GM19395 (cell line): ENCODE measurements around the gene CAPN8.

Source experiments
- ATAC-seq: cut with Tn5 transposase; IDR thresholded peaks from one replicate; pipeline ENCODE4 v1.9.1; 2021; ENCODE audit warnings: mild to moderate bottlenecking, moderate library complexity; ENCODE audit not compliant: unreplicated experiment

Gene CAPN8

DNA sequence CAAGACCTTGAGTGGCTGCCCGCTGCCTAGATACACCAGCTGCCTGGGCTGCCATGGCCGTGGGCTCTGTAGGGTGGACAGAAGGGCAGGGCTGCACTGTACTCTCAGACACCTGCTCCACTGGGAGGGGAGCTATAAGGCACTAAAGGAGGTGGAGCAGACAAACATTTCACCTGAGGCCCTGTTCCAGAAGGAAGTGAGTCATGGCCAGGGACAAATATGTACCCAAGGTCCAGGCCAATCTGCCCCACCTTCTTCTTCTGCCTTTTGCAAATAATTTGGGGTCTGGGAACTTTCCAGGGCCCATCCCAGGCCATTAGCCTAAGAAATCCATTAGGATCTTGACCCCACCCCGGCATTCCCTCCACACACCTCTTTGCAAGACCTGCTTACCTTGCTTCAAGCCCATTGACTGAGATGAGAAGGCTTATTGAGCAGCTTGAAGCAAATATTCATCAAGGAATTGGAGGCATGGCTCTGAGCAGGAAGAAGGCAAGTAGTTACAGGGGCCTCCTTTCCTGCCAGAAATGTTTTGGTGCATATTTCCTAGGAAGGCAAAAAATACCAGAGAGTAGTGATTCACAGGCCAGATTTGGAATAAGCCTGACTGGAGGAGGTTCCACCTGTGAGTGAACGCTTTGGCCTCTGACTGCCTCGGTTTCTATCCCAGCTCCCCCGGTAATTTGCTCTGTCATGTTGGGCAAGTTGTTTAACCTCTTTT is at the start of gene CAPN8:
CAPN8 (minus strand) TSS at position 110 of the 721 bp plus-strand sequence; CDS start at position 55, 55 bp downstream.
- no peak for ATAC-seq

DNA sequence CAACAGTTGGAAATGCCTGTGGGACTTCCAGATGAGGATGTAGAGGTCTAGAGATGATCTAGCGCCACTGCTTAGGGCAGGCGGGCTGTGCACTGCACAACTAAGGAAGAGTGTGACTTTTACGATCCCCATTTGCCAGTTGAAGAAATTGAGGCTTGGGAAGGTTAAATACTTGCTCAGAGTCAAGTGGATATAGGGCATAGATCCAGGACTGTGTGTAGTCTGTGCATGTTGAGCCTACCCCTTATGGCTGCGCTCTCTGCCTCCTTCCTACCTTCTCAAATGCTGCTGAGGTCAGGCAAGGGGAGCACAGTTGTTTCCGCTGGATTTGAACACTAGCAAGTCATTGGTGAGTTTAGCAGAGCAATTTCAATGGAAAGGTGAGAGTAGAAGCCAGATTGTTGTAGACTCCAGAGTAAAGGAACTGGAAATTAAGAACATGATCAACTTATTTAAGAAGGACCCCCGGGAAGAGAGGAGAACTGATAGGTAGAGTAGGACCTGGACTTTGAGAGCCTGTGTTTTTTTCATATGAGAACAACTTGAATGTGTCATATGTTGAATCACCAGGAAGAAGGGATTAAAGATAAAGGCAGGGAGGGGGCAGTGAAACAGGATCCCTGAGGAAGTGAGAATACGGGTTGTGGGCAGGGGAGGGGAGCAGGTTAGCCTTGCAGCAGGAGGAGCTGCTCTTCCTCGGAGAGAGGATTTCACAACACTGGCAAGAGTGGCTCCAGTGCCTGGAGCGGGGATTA is 49.5 kb upstream of the CAPN8 start:
- ATAC-seq: no peak

DNA sequence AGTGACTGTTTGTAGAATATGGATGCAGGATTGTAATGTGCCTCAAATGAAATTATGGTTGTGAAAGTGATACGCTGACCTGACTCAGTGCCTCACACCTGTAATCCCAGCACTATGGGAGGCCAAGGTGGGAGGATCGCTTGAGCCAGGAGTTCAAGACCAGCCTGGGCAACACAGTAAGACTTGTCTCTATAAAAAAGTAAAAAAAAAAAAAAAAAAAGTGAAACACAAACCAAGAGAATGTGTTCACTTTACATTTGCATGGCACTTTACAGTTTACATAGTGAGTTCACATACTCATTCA is 48.9 kb upstream of the CAPN8 start:
- no peak for ATAC-seq

DNA sequence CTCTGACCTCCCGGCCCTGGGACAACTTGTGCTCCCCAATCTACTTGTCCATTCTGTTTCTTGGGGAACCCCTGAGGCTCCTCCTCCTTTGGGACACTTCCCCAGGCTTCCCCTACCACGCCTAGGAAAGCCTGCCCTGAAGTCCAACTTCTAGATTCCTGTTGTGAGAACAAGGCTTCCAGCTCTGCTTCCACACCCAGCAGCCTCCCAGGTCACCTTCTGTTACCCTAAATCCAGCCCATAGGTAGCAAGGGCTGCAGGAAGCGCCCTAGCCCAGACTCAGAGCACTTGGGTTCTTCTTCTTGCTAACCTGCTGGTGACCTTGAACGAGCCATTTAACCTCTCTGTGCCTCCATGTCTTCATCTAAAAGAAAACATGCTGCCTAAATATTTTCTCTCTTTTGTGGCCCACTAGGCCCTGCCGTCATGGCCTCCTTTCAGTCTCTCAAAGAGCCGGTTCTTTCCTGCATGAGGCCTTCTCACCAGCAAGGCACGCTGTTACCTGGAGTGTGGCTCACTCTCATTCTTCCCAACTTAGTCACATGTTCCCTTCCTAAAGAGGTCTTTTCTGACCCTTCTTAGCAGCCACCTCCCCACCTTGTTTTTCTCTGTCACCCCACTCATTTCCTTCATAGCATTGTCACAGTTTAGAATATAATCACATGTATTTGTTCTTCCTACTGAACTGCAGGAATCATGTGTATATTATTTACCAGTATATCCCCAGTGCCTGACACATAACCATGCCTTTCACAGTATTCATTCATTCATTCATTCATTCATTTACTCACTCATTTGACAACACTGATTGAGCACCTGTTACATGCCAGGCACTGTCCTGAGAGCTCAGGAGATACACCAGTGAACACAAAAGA is 48.3 kb upstream of the CAPN8 start:
- ATAC-seq: no peak

DNA sequence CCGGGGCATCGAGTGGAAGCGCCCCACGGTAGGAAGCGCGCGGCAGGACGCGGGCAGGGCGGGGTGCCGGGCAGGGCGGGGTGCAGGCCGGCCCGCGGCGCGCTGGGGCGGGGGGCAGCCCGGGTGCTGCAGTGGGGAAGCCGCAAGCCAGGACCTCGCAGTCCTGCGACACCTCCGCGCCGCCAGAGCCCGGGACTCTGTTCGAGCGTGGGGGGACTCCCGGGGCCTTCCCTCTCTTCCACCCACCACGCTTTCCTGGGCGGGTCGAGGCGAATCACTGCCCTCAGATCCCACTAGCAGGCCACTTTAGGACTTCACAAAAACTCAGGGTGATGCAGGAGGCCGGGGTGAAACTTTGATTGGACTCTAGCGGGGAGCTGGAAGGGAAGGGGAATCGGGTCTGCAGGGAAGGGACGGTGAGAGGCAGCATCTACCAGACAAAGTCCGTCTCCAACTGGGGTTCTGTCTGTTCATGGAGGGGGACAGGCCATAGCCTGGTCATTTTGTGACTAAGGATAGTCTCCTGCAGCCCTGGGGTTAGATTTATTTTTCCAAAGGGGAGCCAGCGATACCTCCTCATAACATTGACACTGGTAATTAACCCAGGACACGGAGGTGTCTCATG is 47.5 kb upstream of the CAPN8 start:
- peak; percentile 44 for ATAC-seq

DNA sequence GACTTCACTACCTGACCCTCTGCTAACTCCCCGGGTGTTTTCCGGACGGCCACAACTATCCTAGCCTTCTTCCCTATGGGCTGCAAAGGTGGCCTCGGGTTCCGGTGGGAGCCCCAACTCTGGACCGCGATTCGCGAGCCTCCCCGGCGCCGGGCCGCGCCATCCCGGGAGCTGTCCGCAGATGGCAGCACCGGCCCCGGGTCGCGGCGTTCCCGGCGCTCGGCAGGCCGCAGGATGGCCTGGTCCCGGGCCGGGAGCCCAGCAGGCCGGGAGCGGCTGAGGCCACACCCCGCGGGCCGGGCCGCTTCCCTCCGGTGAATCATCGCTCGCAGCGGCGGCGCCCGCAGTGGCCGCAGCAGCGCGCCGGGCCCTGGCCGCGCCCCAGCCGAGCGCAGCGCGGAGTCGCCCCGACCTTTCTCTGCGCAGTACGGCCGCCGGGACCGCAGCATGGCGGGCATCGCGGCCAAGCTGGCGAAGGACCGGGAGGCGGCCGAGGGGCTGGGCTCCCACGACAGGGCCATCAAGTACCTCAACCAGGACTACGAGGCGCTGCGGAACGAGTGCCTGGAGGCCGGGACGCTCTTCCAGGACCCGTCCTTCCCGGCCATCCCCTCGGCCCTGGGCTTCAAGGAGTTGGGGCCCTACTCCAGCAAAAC is 46.8 kb upstream of the CAPN8 start, which contains the start of gene CAPN2:
CAPN2 (plus strand) TSS at position 346 of the 656 bp plus-strand sequence; CDS start at position 448, 102 bp downstream.
- peak; percentile 62 for ATAC-seq

DNA sequence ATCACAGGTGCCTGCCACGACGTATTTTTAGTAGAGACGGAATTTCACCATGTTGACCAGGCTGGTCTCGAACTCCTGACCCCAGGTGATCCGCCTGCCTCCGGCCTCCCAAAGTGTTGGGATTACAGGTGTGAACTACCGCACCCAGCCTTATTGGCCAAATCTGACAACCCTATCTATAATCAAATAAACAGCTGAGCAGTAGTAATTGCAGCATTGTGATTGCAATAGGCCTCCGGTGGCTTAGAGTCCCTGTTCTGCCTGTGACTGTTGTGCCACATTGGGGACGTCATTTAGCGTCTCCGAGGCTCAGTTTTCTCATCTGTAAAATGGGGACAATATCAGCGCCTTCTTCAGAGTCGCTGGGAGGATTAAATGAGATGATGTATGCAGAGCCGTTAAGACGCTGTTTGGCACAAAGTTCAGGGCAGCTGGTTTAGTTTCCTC is 46.3 kb upstream of the CAPN8 start:
- no peak for ATAC-seq

DNA sequence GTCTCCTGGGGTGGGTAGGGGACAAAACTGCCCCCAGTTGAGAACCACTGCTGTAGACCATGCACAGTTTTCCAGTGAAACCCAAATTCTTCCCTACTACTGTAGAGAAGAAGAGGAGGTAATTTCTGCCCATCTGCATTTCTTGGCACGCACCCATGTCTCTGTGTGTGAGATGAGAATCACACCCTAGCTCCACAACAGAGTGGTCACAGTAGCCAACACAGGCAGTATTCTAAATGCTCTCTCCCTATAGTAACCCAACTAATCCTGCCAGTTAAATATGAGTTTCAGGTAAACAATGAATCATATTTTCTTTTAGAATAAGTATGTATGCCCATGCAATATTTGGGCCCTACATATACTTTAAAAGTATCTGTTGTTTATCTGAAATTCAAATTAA is 45.7 kb upstream of the CAPN8 start:
- no peak for ATAC-seq

DNA sequence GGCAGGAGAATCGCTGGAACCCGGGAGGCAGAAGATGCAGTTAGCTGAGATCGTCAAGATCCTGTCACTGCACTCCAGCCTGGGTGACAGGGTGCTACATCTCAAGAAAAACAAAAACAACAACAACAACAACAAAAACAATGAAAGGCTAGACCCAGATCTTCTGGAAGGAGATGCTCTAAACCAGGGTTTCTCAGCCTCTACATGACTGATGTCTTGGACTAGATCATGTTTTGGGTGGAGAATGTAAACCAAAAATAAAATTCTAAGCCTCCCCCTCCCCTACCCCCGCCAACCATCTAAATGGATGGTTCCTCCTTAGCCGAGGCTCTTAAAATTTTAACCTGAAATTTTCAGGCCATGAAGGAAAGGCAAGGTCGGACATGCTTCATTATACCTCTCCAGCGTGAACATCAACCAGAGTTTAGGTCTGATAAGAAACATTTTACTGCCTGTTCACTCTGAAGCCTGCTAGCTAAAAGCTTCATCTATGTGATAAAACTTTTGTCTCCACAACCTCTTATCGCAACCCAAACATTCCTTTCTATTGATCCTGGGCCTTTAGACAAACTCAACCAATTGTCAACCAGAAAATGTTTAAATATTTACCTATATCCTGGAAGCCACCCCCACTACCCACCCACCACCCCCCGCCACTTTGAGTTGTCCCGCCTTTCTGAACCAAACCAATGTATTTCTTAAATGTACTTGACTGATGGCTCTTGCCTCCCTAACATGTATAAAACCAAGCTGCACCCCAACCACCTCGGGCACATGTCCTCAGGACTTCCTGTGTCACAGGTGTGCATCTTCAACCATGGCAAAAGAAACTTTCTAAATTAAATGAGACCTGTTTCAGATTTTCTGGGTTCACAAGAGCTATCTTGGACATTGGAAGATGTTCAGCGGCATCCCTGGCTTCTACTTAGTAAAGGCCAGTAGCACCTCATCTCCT is 45.0 kb upstream of the CAPN8 start:
- no peak for ATAC-seq

DNA sequence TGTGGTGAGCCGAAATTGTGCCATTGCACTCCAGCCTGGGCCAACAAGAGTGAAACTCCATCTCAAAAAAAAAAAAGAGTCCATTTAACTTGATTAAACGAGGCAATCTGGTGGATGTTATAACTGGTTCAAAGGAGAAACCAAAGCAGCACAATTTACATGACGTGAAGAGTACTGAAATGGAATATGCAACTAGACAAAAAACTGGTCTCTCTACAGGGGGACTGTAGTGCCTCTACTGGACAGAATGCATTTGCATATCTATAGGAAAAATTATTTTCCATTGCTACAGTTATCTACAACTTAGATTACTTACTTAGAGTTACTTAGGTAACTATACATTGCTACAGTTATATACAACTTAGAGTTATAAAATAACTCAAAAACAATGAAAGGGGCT is 44.1 kb upstream of the CAPN8 start:
- no peak for ATAC-seq

DNA sequence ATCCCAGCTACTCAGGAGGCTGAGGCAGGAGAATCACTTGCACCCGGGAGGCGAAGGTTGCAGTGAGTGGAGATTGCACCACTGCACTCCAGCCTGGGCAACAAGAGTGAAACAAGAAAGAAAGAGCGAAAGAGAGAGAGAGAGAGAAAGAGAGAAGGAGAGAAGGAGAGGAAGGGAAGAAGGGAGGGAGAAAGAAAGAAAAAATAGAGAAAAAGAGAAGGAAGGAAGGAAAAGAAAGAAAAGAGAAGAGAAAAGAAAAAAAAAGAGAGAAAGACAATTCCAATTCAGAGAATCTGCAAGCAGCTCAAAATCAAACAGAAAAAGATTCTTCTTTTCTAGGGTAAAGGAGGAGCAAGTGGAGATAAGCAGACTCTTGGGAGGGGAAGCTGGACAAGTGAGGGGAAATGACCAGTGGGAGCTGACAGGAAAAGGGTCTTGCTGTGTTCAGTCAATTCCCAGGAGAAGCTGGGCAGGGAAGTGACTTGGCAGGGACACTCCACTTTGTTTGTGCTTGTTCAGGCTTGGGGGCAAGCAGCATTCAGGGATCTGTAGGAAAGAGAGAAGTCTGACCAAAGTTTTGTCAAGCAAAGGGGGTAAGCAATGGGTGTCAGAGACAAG is 43.3 kb upstream of the CAPN8 start:
- no peak for ATAC-seq

DNA sequence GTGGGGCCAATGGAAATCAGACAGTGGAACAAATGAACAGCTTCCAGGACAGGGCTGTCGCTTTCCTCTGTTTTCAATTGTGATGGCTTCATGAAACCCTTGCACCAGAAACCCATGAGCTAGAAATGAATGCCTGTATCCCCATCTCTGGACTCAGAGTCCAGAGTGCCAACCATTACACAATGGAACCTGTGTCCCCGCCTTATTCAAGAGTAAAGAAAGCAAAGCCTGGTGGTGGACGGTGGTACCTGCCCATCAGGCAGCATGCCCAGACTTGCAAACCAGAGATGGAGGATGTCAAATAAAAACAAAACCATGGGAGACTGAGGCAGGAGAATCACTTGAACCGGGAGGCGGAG is 42.5 kb upstream of the CAPN8 start:
- no peak for ATAC-seq

DNA sequence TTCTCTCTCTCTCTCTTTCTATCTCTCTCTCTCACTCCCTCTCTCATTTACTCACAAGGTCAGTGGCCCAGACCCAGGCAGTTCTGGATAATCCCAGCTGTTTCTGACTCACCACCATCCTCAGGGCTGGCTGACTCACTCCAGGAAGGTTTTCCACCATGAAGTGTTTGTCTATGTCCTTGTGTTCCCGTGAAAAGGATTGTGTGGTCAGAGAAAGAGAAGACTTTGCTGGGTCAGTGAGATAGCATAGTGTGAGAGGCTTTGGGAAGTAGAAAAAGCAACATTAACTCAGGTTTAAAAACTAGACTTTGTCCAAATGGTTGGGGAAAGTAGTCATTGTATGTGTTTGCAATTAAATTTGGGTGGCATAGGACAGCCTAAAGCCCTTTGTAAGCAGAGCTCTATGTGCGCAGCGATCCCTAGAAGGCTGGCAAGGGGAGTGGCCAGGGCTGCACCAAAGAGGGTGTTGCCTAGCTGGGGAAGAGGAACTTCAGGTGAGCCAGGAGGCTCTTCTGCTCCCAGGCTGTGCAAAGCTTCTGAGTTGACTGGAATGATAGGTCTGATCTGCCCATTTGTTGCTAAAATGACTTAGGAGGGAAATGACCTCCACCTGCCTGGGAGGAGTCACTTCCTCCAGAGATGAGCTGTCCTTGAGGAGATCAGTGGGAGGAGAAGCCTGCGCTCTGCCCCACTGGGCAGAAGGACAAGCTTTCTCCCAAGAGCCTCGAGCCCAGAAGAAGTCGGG is 41.9 kb upstream of the CAPN8 start:
- ATAC-seq: no peak

DNA sequence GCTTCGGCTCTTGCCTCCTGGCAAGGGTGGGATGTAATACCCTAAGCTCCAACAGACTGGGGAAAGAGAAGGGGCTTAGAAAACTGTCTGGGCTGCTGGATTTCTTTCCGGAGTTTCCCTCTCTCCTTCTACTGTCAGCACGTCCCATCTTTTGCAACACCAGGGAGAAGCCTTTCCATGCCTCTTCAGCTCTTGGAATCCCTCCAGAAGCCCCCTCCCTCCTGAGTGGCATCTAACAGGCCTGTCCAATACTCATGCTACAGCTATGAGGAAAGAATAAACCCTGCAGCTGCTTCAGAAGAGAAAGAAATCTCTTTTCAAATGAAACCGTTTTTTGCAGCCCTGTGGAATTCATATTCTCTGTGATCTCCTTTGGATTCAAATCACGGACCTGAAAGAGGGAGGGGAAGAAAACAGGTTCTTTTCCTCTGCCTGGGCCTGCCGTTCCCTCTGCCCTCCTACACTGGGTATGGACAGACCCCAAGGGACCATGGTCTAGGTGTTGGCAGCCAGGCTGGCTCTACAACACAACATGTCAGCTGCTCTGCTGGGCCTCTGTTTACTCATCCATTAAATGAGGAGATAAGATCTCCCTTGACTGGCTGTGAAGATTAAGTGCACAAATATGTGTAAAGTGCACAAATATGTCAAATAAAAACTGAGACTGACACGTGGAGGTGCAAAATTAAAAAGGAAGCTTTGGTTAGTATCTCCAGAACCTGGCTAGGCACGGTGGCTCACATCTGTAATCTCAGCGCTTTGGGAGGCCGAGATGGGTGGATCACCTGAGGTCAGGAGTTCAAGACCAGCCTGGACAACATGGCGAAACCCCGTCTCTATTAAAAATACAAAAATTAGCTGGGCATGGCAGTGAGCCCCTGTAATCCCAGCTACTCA is 40.8 kb upstream of the CAPN8 start:
- ATAC-seq: no peak

DNA sequence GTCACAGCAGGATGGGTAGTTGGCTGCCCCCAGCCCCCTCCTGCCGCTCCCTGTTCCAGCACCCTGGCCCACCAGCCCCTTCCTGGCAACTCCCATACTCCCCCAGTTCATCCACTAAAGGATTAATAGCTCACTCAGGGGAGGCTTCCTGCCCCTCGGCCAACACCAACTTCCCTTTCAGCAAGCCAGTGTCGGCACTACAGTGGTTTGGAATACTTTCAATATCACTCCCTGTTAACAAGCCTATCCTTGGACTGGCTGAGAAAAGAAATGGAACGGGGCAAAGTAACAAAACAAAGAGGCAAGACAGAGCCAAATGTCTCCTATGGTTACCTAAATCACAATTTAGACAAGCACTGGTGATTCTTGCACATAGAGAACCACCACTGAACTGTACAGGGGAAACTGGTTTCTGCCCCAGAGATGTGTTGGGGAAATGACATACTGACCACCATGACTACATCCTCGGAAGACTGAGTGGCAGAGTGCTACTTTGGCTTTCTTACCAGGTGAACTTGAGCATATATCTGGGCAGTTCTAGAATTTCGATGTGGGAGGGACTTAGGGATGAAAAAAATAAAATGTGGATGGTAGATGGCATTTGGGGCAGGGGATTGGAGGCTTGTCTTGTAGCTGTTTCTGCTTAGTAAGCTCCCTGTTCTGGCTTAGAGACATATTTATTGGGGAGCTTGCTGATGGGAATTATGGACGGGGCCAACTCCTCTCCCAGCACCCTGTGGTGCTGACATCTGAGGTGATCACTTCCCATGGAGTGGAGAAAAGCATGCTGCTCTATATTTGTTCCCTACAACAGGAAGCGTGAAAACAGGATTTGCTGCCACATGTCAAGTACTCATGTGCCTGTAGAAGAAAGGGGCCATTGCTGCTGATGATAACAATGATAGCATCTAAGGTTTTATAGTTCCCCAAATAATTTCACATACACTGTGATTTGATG is 39.7 kb upstream of the CAPN8 start:
- ATAC-seq: no peak

DNA sequence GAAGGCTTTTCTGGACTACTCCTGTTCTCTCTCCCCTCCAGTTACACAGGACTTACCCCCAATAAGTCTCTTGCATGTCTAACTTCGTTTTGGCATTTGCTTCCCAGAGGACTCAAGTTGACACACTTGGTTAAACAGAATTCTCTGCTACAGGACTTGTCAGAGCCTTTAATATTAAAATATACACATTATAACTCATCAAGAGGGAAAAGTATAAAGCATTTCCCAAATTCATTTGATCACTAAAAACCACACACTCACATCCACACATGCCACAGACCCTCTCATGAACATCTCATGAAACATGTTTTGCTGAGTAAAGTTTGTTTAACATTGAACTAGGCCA is 38.1 kb upstream of the CAPN8 start:
- no peak for ATAC-seq
